ENCODE measurements around the gene SIRT7. TPM values are rescaled to one million over a fixed set of nuclear protein-coding genes. Genes with fewer than 3 reads are reported as not detected.

The SIRT7 gene
- total and polyA plus RNA-seq, 2 donors (not counting 3 experiments of a cell fraction or from before 2014, with no cell fraction given) = 11.6 to 28.8 TPM

- H4K20me1 ChIP-seq (replicated peaks; ENCODE audit: control insufficient read depth, extremely low read depth, insufficient read depth, low read length) = no peaks in the 10 kb centered on the region
- peak overlapping the region; percentile 66 for H3K27ac ChIP-seq (ENCODE audit: insufficient read depth, low read depth, low read length)
- H3K4me1 ChIP-seq (ENCODE audit: control insufficient read depth, extremely low read depth, insufficient read depth, low read length) = peaks cover 17% of the 10 kb centered on the region
- peaks cover 25% of the 10 kb centered on the region for H3K79me2 ChIP-seq (ENCODE audit: control insufficient read depth, insufficient read depth, low read length)
- CTCF ChIA-PET = interaction anchor here (1.0 to 3.0 kb wide), 8 partner anchors 17 to 153 kb away, joined by 3 to 16 read pairs (median 6); partner anchors contain the start of genes ALYREF, ANAPC11, CENPX and LRRC45
- dilution Hi-C loops (cut with MboI; ENCODE audit: extremely low pct_ligation_motif_present, low sequenced_read_pairs) = no loop called here
- no peaks in the 10 kb centered on the region for H3K9me3 ChIP-seq (replicated peaks; ENCODE audit: control insufficient read depth, insufficient read depth, low read length)
- BruUV-seq (replicated peaks) = no TSS peak
- no peak for TF ChIP-seq MYC (IDR thresholded peaks at IDR 0.05; ENCODE audit: low read depth, low read length)
- TF ChIP-seq CTCF (IDR thresholded peaks at IDR 0.05; ENCODE audit: extremely low read depth in 1 of 2, insufficient read depth in 1 of 2, low read depth in 1 of 2, low read length in 2 of 2) = peak; percentile 89 to 90
- no peak for TF ChIP-seq MAX (IDR thresholded peaks at IDR 0.05; ENCODE audit: insufficient read depth, insufficient read length)
- peak; percentile 26 for TF ChIP-seq POLR2A (IDR thresholded peaks at IDR 0.05; ENCODE audit: low read depth, low read length)
- TF ChIP-seq FOS (IDR thresholded peaks at IDR 0.05; ENCODE audit: borderline replicate concordance, insufficient read depth, low read length) = no peak
- peak overlapping the region; percentile 79 for H3K4me2 ChIP-seq (ENCODE audit: insufficient read depth, low read length)
- H3K4me3 ChIP-seq (replicated peaks in 1 of 3; ENCODE audit: insufficient read depth in 1 of 3, low read depth in 1 of 3, low read length in 3 of 3) = peak overlapping the region; percentile 66 to 85 (median 77)
- intact Hi-C loops (cut with micrococcal nuclease) = loop anchor here (1.0 to 2.0 kb wide), 3 partner anchors 8 to 41 kb away; partner anchors contain the start of genes ALYREF, ANAPC11 and PCYT2
- H3K27me3 ChIP-seq (ENCODE audit: control insufficient read depth in 2 of 2, insufficient read depth in 2 of 2, low read length in 2 of 2) = no peaks in the 10 kb centered on the region
- H3K9me1 ChIP-seq (replicated peaks; ENCODE audit: control insufficient read depth, extremely low read depth, insufficient read depth, low read length) = no peaks in the 10 kb centered on the region
- DNase-seq (ENCODE audit: low read depth, low spot score) (peak; percentile 39), FAIRE-seq (peak; percentile 61)
- POLR2A ChIA-PET = no interaction called here
- H3K36me3 ChIP-seq (ENCODE audit: control insufficient read depth in 2 of 2, extremely low read depth in 1 of 2, insufficient read depth in 2 of 2, low read length in 2 of 2) = peaks cover 6 to 17% of the 10 kb centered on the region in 2 experiments
- H3K9ac ChIP-seq (replicated peaks; ENCODE audit: extremely low read depth, insufficient read depth, low read length) = peak overlapping the region; percentile 89
- no peak overlapping the region for H2AFZ ChIP-seq (ENCODE audit: low read depth, low read length)
Measured at GRCh38 chr17:81869221-81870130, 48.5 kb downstream of the SIRT7 start.
